HG03439 (cell line): ENCODE results near the gene HYAL2.

ENCODE experiments used
- ATAC-seq: cut with Tn5 transposase; IDR thresholded peaks from one replicate; pipeline ENCODE4 v1.9.1; 2021; ENCODE audit warnings: mild to moderate bottlenecking, moderate library complexity; ENCODE audit not compliant: unreplicated experiment

Gene HYAL2

DNA sequence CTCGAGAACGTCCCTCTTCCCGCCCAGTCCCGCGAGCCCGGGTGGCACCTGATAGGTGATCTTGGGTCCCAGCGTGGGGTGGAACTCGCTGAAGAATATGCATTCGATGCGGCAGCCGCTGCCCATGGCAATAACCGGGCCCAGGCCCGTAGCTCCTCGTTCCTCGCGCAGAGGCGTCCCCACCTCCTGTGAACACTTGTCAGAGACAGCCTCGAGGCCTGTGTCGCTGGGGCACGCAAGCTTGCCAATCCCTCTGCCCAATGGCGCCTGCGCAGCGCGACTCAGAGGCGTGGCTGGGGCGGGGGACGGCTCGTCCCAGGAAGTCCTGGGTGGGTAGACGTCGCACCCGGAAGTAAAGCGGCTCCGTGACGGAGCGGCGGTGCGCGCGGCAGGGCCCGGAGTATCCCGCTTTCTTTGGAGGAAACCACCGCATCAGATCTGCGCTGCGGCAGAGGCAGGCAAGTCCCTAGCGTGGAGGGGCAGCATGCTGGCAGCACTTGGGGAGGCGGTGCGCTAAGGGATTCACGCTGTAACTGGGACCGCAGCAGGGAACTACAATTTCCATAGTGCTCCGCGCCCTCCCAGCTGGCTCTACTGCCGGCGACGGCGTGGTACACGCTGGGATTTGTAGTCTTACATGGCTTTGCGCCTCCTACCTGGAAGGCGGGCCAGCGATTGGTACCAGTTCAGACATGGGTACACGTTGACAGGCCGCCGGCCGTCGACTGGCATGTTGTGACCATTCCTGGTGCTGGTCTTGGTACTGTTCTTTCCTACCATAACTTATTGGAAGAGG lies 28.2 kb upstream of the HYAL2 start, which contains the start of the genes CYB561D2 and NPRL2:
Gene CYB561D2 (plus strand): TSS at position 336 of the 796 bp plus-strand sequence. CDS start 572 bp downstream, outside the sequence.
Gene NPRL2 (minus strand): TSS at position 249 of the 796 bp plus-strand sequence. CDS start 123 bp downstream, at position 126.
- ATAC-seq = peak; percentile 73

DNA sequence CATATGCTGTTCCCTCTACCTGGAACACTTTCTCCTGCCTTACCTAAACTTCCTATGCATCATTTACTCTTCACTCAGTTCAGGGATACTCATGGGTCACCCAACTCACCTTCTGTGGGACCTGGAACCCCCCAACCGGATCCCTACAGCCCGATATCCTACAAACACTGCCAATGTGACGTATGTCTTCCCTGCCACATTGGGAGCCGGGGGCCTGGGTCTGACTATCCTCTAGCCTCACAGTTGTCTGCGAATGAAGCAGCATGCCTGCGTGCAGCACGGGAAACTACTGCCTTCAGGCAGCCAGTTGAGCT lies 27.6 kb upstream of the HYAL2 start:
- ATAC-seq = no peak

DNA sequence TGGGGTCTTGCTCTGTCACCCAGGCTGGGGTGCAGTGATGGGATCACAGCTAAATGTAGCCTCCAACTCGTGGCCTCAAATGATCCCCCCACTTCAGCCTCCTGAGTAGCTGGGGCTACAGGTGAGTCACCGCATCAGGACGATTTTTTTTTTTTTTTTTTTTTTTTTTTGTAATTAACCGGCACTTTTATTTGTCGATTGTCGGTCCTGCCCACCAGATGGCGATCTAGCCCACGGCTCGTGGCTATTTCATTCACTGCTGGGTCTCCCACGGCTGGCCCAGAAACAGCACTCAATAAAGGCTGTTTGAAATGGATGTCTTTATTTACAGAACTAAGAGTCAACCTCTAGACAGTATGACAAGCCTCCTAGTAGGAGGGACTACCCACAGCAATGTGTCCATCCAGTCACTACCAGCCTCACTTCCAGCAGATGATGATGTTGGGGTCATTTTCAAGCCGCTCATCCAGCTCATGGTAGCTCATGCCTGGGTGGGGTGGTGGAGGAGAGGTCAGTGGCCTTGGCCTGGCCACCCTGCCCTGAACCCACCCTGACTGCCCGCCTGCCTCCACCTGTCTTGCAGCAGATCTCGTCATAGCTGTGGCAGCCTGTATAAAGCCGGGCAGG lies 24.8 kb upstream of the HYAL2 start:
- no peak for ATAC-seq

DNA sequence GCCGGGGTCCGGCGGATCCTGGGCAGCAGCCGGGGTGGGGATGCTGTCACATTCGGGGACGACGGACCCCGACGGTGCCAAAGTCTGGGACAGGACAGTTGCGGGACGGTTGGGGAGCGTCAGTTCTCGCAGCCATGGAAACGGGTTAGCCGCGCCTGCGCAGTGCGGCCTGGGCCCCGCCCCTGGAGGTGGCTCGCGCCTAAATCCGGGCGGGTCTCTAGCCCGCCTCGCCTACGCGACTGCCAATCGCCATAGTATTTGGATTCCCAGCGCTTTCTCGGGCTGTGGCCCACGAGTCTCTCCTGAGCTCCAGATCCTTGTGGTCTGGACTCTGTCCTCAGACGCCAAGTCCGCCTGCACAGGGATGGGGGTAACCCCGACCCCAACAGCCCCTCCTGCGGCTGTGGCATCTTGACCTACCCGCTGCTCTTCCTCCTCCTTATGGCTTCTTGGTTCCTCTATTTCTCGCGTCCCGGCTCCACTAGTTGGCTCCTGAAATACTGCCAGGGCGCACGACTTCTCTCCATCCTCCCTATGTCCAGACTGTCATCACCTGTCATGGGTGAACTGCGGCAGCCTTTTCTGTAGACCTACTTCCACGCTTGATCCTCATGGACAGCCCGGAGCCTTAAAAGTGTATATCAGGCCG lies 23.2 kb upstream of the HYAL2 start, which contains the start of gene ZMYND10:
Gene ZMYND10 (minus strand): TSS at position 147 of the 649 bp plus-strand sequence. CDS start 153 bp downstream, outside the sequence.
- no peak for ATAC-seq

DNA sequence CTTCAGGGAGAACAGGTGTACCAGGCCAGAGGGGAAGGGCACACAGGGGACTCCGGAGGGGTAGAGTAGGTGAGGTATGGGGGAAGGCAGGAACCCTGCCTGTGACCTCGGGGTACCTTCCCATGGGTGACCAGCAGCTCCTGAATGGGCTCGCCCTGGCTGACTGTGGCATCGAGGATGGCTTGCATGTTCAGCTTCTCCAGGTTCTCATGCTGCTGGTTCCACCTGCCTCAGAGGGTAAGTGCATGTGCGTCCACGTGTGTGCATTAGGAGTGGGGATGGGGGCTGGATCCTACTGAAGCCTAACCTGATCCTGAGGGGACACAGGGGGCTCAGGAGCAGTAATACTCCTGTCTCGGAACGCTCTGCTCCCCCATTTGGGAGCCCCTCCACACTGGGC lies 22.5 kb upstream of the HYAL2 start:
- no peak for ATAC-seq

DNA sequence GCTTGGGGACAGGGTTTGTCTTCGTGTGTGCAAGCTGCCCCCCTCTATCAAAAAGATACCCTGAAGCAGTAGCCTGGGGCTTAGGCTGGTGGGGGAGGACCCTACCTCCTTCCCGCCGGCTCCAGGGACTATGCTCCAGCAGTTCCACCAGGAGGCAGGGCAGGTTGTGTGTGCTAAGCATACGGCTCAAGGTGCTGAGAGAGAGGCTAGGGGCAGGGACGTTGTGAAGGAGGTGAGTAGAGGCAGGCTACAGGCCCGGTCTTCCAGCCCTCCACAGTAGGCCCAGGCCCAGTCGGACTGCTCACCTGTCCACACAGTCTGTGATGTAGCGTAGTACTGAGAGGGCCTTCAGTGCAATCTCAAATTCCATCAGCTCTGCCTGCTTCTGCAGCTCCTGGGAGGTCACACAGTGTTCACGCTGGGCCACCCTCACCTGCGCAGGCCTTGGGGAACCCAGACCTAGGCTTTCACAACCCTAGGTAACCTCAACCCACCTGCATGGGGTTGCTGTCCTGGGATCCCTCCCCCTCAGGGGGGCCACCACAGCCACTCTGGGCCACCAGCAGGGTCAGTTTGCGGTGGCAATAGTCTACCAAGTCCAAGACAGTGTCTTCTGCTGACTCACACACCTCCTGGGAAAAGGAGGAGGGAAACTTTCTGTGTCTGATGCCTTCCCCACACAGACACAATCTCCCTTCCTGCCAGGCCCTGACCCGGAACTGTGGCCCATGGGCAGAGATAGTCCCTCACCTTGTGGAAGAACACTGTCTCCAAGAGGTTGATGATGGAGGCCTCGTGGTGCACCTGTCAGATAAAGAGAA lies 20.5 kb upstream of the HYAL2 start:
- ATAC-seq = no peak

DNA sequence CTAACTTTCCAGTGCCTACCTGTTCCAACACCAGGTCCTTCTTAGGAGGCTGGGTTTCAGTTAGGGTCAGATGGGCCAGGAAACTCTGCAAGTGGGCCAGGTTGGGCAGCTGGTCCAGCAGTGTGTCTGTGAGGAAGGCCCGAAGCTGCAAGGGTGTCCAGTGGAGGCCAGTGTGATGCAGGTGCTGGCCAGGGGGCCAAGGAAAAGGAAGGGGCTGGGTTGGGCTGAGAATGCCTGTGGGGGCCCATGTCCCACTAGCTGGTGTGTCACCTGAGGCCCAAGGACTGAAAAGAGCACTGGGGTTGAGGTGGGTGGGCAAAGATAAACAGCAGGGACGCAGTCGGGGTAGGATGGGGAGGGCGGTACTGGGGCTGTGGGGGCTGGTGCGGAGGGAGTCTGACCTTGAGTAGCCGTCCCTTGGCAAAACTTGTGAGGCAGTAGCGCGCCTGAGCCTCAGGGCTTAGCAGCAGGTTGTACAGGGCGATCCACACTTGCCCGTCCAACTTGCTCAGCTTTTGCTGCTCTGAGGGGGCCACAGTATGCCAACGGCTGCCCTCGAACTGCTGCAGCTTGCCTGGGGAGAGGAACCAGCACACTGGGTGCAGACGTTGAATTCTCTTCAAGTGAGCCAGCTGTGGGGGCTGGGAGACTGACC lies 19.6 kb upstream of the HYAL2 start:
- ATAC-seq = no peak

DNA sequence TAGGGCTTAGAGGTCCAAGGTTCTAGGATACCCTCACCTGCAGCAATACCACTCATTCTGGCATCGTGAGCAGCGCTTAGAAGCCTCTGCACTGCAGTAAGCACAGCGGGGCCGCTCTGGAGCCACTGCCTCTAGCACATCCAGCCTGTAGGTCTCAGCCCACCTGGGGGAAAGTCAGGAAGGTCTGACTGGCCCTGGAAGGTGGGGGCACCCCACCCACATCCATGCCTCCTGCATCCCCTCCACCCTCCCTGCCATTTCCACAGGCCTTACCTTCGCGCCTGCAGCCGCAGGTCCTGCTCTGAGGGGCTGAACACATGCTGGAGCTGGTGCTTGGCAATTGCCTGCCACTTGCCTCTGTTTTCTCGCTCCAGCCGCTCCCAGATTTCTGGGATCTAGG lies 19.0 kb upstream of the HYAL2 start:
- no peak for ATAC-seq

DNA sequence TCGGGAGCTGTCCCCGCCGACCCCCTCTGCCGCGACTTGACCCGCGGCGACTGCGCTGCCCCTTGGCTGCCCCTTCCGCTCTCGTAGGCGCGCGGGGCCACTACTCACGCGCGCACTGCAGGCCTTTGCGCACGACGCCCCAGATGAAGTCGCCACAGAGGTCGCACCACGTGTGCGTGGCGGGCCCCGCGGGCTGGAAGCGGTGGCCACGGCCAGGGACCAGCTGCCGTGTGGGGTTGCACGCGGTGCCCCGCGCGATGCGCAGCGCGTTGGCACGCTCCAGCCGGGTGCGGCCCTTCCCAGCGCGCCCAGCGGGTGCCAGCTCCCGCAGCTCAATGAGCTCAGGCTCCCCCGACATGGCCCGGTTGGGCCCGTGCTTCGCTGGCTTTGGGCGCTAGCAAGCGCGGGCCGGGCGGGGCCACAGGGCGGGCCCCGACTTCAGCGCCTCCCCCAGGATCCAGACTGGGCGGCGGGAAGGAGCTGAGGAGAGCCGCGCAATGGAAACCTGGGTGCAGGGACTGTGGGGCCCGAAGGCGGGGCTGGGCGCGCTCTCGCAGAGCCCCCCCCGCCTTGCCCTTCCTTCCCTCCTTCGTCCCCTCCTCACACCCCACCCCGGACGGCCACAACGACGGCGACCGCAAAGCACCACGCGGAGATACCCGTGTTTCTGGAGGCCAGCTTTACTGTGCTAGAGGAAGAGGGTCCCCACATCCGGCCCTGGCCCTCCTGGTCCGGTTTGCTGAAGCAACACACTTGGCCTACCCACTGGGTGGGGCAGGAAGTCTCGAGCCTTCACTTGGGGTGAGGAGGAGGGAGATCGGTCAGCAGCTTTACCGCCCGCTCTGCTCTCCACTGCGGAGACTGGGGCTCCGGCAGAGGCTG lies 18.1 kb upstream of the HYAL2 start, which contains the start of gene RASSF1:
Gene RASSF1 (minus strand): TSS at position 389 of the 882 bp plus-strand sequence. CDS start 31 bp downstream, at position 358.
- ATAC-seq = no peak

DNA sequence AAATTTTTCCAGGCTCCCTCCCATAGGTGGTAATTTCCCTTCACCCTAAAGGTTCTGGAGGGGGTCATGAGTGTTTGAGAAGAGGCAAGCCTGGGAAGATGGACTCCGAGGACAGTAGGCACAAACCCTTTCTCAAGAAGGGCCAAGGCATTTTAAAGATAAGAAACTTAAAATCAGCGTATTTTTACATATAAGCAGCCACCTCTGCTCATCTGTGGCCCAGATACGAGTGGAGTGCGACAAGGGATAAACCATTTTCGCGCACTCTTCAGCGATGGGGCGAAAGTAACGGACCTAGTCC lies 17.6 kb upstream of the HYAL2 start:
- ATAC-seq = no peak

DNA sequence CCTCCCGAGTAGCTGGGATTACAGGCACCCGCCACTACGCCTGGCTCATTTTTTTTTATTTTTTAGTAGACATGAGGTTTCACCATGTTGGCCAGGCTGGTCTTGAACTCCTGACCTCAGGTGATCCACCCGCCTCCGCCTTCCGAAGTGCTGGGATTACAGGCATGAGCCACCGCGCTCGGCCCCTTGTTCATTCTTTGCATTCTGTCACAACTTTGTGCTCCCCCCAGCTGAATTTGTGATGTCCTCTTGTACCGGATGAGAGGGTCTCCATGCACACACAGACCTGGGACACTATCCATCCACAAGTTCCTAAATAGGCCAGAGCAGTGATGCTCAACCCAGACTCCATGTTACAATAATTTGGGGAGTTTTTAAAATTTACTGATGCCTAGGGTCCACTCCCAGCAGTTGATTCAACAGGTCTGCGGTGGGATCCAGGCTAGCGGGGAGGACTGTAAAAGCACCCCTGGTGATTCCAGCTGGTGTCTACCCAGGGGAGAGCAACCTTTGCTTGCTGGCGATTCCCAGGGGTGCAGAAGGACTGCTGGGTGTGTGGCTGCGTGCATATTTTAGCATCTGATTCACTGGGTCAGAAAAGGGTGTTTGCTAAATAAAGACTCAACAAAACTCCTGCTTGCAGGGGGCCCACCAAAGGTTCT lies 17.1 kb upstream of the HYAL2 start:
- no peak for ATAC-seq

DNA sequence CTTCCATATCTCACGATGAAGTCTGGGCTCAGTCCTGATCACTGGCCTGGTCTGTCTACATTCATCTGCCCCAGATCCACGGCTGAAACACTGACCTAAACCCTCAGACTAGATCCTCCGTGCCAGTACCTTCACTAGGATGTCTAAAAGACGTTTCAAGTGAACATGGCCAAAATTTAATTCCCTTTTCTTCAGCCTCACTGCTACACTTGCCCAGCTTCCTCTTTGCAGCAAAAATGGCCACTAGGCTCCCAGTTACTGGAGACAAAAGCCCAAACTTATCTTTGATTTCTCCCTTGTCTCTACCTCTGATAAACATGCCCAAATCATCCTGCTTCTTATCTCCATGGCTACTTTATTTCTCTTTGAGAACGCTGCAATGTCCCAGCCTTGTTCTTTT lies 16.4 kb upstream of the HYAL2 start:
- ATAC-seq = no peak

DNA sequence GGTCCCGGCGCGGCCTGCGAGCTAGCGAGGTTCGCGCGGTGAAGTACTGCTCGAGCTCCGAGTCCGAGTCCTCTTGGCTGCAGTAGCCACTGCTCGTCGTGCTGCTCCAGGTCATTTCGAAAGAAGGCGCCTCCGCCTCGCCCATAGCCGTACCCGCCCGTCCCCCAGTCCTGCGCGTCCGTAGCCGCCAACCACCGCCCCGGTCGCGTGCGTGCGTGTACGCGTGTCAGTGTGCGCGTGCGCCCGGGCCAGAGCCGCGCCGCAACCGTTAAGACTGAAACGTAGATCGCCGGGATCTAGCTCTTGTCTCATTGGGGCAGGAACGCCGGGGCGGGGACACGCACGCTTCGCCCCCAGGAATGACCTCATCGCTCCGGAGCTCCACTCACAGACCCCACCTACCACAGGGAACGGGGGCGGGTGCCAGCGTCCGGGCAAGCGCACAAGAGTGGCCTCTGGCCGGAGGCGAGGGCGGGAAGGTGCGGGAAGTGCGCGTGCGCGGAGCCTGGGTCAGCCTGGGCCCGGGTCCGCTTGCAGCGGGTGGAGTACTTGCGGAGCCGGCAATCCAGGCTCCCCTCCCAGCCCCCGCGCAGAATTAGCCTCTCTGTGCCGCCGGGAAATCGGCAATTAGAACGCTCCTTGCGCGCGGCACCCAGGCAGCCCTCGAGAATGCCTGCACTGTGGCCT lies 14.8 kb upstream of the HYAL2 start:
- ATAC-seq = peak; percentile 76

DNA sequence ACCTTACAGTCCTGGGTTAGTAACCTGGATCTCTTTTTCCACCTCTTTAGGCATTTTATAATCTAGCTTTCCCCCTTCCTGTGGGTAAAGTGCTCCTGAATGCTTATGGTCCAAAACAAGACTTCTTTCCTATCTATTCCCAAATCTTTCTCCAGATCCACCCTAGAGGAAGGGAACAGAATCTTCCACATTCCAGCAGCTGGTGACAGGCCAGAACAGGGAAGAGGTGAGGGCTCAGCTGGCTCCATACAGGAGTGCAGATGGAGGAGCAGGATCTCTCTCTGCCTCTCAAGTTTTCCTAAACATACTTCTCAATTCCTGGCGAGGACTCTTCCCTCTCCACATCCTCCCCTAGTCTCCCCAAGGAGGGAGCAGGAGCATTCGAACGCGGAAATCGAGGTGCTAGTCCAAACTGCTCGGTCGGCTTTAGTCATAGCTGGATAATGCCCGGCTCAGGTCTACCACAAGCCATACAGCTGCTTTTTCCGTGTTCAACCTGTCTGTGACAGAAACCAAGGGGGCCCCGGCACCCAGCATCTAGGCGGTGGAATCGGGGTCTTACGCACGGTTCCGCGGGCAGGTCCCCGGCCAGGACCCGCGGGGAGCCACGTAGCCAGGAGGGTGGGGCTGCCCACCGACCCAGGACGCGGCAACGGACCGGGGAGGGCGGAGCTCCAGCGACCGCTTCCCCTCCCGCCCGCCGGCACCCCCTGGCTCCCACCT lies 14.1 kb upstream of the HYAL2 start:
- peak; percentile 31 for ATAC-seq

DNA sequence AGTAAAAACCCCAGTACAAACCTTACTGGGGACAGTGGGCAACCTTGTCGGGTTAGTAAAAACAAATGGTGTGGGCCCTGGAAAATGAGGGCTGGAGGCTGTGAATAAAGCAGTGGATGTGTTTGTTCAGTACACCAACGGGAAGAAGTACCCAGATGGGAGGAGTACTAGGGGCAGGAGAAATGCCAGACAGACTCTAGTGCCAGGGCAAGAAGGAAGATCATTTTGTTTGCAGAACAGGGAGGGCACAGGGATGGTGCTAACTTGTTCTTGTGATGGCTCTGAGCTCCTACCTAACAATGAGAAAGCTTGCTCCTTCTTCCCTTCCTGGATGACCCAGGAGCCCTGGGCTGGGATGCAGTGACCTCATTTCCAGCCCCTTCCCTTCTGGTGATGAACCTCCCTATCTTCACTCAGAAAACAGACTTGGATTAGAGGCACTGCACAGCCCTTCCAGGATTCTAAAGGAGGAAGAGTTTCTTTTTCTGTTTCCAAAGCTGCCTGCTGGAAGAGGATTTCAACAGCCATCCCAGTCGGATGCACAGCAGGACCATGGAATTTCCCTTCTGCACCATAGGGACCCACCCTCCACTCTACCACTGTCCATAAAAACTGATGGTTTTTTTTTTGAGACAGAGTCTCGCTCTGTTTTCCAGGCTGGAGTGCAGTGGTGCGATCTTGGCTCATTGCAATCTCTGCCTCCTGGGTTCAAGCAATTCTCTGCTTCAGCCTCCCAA lies 12.0 kb upstream of the HYAL2 start:
- no peak for ATAC-seq

DNA sequence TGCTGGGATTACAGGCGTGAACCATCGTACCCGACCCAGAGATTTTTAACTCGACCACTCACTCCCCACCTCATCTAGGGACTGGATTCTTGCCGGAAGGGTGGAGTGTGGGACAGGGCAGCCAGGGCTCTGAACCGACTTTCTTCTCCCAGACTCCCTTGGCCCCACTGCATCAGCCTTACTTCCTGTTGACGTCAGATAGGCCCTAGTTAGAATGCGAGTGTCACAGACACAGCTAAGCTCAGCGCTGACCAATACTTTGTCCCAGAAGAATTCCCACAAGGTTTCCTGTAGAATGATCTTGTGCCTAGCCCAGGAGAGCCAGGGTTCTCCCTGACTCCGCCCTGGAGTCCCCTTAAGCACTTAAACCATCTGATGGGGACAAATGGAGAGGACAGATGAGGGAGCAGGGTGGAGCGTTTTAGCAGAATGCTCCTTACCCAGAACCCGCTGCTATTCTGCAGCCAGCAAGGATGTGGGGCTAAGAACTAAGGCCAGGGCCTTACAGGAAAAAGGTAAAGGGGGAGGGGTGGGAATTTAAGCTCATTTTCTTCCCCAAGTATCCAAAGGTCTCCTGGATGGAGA lies 11.3 kb upstream of the HYAL2 start:
- ATAC-seq = no peak
